Smooth muscle cell (in vitro differentiated cells): ENCODE results near the gene BCL11B. TPM values are rescaled to one million over a fixed set of nuclear protein-coding genes. Genes with fewer than 3 reads are reported as not detected.

ENCODE experiments used
- DNase-seq: peaks from one replicate; lab custom pipeline; 2025; ENCODE audit not compliant: unreplicated experiment; lab: John Stamatoyannopoulos, UW
- H2AFZ ChIP-seq: fragments of 200-600 bp; sonication (generic); 2 replicates; pipeline ENCODE4 v1.6.0; 2016; ENCODE audit warnings: antibody characterized with exemption, low read depth, mild to moderate bottlenecking
- H3F3A ChIP-seq: fragments of 200-600 bp; sonication (generic); 2 replicates; pipeline ENCODE4 v1.6.0; 2017; ENCODE audit warnings: antibody characterized with exemption, low read depth
- H3K27ac ChIP-seq: fragments of 200-600 bp; sonication (generic); 2 replicates; pipeline ENCODE4 v1.5.1; 2016; ENCODE audit warnings: low read depth, mild to moderate bottlenecking
- H3K27me3 ChIP-seq: fragments of 200-600 bp; sonication (generic); 2 replicates; pipeline ENCODE4 v1.6.1; 2016; ENCODE audit warnings: low read depth, mild to moderate bottlenecking
- H3K36me3 ChIP-seq: fragments of 200-600 bp; sonication (generic); 2 replicates; pipeline ENCODE4 v1.5.1; 2016; ENCODE audit warnings: low read depth
- H3K4me1 ChIP-seq: fragments of 200-600 bp; sonication (generic); 2 replicates; pipeline ENCODE4 v1.5.1; 2016; ENCODE audit warnings: low read depth
- H3K4me2 ChIP-seq: fragments of 200-600 bp; sonication (generic); 2 replicates; pipeline ENCODE4 v1.6.0; 2016; ENCODE audit warnings: mild to moderate bottlenecking
- H3K4me3 ChIP-seq: fragments of 200-600 bp; sonication (generic); 2 replicates; pipeline ENCODE4 v1.5.1; 2016; ENCODE audit warnings: mild to moderate bottlenecking
- H3K79me2 ChIP-seq: fragments of 200-600 bp; sonication (generic); 2 replicates; pipeline ENCODE4 v1.6.0; 2016; ENCODE audit warnings: low read depth, mild to moderate bottlenecking
- H3K9ac ChIP-seq: fragments of 200-600 bp; sonication (generic); 2 replicates; pipeline ENCODE4 v1.6.0; 2016; ENCODE audit warnings: low read depth
- H3K9me3 ChIP-seq: fragments of 200-600 bp; sonication (generic); replicated peaks from 2 replicates; pipeline ENCODE4 v1.5.1; 2016; ENCODE audit warnings: low read depth
- H4K20me1 ChIP-seq: fragments of 200-600 bp; sonication (generic); 2 replicates; pipeline ENCODE4 v1.6.0; 2016; ENCODE audit warnings: low read depth
- WGBS: methylation state at CpG from one replicate; pipeline ENCODE4 v1.1.7; 2016; ENCODE audit warnings: low lambda C conversion rate; 5-methylcytosine and 5-hydroxymethylcytosine counted together
- polyA plus RNA-seq: library from polyadenylated mRNA; unstranded; fragments of >200 nt; fragmentation: Nextera tagmentation; extraction: Ambion mirVana; gene quantifications from 2 replicates; pipeline ENCODE4 v1.2.1, GENCODE V29; 2016
- total RNA-seq: library from RNA; depleted of rRNA; stranded (reverse); fragments of >200 nt; gene quantifications from 2 replicates; pipeline ENCODE4 v1.2.3, GENCODE V29; 2014
- TF ChIP-seq, protein P1 (sequence below): fragments of 200-600 bp; sonication (generic); IDR thresholded peaks from 2 replicates; pipeline ENCODE4 v1.5.1; 2017; ENCODE audit warnings: borderline replicate concordance, mild to moderate bottlenecking, antibody characterized with exemption; ENCODE audit not compliant: insufficient read depth, poor library complexity, severe bottlenecking

The BCL11B gene
- total and polyA plus RNA-seq, 2 experiments from 2014 or later = 0.56 to 3.0 TPM

- no peak for DNase-seq
- TF ChIP-seq, protein P1, sequence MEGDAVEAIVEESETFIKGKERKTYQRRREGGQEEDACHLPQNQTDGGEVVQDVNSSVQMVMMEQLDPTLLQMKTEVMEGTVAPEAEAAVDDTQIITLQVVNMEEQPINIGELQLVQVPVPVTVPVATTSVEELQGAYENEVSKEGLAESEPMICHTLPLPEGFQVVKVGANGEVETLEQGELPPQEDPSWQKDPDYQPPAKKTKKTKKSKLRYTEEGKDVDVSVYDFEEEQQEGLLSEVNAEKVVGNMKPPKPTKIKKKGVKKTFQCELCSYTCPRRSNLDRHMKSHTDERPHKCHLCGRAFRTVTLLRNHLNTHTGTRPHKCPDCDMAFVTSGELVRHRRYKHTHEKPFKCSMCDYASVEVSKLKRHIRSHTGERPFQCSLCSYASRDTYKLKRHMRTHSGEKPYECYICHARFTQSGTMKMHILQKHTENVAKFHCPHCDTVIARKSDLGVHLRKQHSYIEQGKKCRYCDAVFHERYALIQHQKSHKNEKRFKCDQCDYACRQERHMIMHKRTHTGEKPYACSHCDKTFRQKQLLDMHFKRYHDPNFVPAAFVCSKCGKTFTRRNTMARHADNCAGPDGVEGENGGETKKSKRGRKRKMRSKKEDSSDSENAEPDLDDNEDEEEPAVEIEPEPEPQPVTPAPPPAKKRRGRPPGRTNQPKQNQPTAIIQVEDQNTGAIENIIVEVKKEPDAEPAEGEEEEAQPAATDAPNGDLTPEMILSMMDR = no peak
- Histone ChIP-seq H3K4me1 (no peaks in the 10 kb centered on the region), H3K36me3 (no peaks in the 10 kb centered on the region), H3K27me3 (no peaks in the 10 kb centered on the region), H2AFZ (no peak overlapping the region), H3K27ac (no peak overlapping the region), H3K9ac (no peak overlapping the region), H3K4me3 (no peak overlapping the region), H4K20me1 (peaks cover 7% of the 10 kb centered on the region), H3K9me3 (no peaks in the 10 kb centered on the region), H3F3A (peaks cover 2% of the 10 kb centered on the region), H3K79me2 (no peaks in the 10 kb centered on the region), H3K4me2 (no peak overlapping the region)
- 93% methylated on average over 15 of the region's 15 CpGs for WGBS
Measured at GRCh38 chr14:99195602-99196309, 76.2 kb downstream of the BCL11B start.

DNA sequence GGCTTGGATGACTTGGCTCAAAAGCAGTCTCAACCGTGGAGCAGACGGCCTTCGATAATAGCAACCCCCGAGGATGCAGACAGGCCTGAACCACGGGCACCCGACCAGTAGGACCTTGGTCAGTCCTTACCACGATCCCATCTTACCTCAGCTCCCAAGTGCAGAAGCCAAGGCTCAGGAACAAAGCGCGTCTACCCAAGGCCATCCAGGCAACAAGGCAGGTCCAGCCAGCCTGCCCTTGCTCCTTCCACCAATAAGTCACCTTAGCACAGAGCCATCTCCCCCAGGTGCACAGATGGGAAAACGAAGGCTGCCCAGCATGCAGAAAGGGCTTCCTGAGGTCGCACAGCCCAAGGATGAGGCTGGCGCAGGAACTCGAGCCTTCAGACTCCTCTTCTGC lies 77.3 kb downstream of the BCL11B start:
- Histone ChIP-seq H3K4me1 (no peaks in the 10 kb centered on the region), H3F3A (peaks cover 2% of the 10 kb centered on the region), H4K20me1 (no peaks in the 10 kb centered on the region), H3K4me3 (no peak overlapping the region), H3K4me2 (no peak overlapping the region), H3K36me3 (no peaks in the 10 kb centered on the region), H3K27me3 (no peaks in the 10 kb centered on the region), H3K27ac (no peak overlapping the region), H3K9ac (no peak overlapping the region), H3K79me2 (peaks cover 4% of the 10 kb centered on the region), H2AFZ (no peak overlapping the region), H3K9me3 (no peaks in the 10 kb centered on the region)
- WGBS = 97% methylated on average over 13 of the region's 13 CpGs
- TF ChIP-seq, protein P1 = no peak
- DNase-seq = no peak

DNA sequence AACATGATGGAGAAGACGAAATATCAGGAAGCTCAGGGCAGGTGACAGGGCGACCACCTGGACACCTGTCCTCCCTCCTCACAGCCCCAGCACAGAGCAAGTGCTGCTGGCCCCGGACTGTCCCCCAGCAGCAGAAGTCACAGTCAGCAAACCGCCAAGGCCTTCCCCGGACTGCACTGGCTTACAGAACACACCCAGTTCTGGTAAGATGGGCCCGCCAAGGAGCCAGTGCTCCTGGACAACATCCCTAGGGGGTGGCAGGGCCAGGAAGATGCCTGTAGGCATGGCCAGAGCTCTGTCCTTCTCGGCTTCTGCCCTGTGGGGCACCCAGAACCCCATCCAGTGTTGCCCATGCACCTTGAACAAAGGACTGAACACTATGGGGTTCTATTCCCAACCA lies 77.9 kb downstream of the BCL11B start:
- DNase-seq = no peak
- Histone ChIP-seq H3K27ac (no peak overlapping the region), H3K79me2 (peaks cover 4% of the 10 kb centered on the region), H3K36me3 (no peaks in the 10 kb centered on the region), H2AFZ (no peak overlapping the region), H3K4me1 (no peaks in the 10 kb centered on the region), H3K27me3 (no peaks in the 10 kb centered on the region), H3K9me3 (no peaks in the 10 kb centered on the region), H4K20me1 (no peaks in the 10 kb centered on the region), H3F3A (peaks cover 2% of the 10 kb centered on the region), H3K4me2 (no peak overlapping the region), H3K4me3 (no peak overlapping the region), H3K9ac (no peak overlapping the region)
- 96% methylated on average over 7 of the region's 7 CpGs for WGBS
- TF ChIP-seq, protein P1 = no peak

- Histone ChIP-seq H3K27me3 (no peaks in the 10 kb centered on the region), H3K9ac (no peak overlapping the region), H3K4me1 (no peaks in the 10 kb centered on the region), H3K27ac (no peak overlapping the region), H3K79me2 (peaks cover 4% of the 10 kb centered on the region), H3K9me3 (no peaks in the 10 kb centered on the region), H2AFZ (no peak overlapping the region), H3K36me3 (no peaks in the 10 kb centered on the region), H3F3A (peaks cover 2% of the 10 kb centered on the region), H4K20me1 (no peaks in the 10 kb centered on the region), H3K4me3 (no peak overlapping the region), H3K4me2 (no peak overlapping the region)
- TF ChIP-seq, protein P1 = no peak
- WGBS = 85% methylated on average over 6 of the region's 6 CpGs
- DNase-seq = no peak
Measured at GRCh38 chr14:99192830-99193229, 79.2 kb downstream of the BCL11B start.
